IMR-90 (cell line): ENCODE data around the gene GATAD2A. TPM values are rescaled to one million over a fixed set of nuclear protein-coding genes. Genes with fewer than 3 reads are reported as not detected.

ENCODE experiments used
- ATAC-seq: fragments of 200-7000 bp; cut with Tn5 transposase; 2 replicates; pipeline ENCODE4 v1.9.1; 2020; ENCODE audit warnings: low read depth, mild to moderate bottlenecking, moderate library complexity
- BruUV-seq: library from RNA; stranded (reverse); fragments of 400-500 nt; replicated peaks from 2 replicates; lab custom pipeline; 2021; lab: Mats Ljungman, UMichigan
- CTCF ChIA-PET: fragments of 300-600 bp; formaldehyde crosslinking; extraction: SDS; loops from one replicate; lab custom pipeline; 2021; ENCODE audit warnings: antibody characterized with exemption; lab: Yijun Ruan, JAX
- POLR2A ChIA-PET: fragments of 300-600 bp; sonication (Branson Sonifier 250); formaldehyde crosslinking; loops from one replicate; lab custom pipeline; 2022; ENCODE audit warnings: antibody characterized with exemption; ENCODE audit not compliant: unreplicated experiment; lab: Charles Lee
- DNase-seq: peaks from one replicate; pipeline ENCODE4 v3.0.0; 2013
- H2AFZ ChIP-seq: replicated peaks from 2 replicates; pipeline ENCODE3; 2013; ENCODE audit warnings: low read length, mild to moderate bottlenecking; ENCODE audit not compliant: poor library complexity
- H2AK5ac ChIP-seq: 2 replicates; pipeline ENCODE4 v1.6.1; 2013; ENCODE audit warnings: low read depth, low read length, inconsistent platforms
- H2AK9ac ChIP-seq: replicated peaks from 2 replicates; pipeline ENCODE3; 2013; ENCODE audit warnings: mild to moderate bottlenecking, low read depth, low read length, moderate library complexity; ENCODE audit not compliant: poor library complexity
- H2BK120ac ChIP-seq: 2 replicates; pipeline ENCODE4 v1.6.1; 2013; ENCODE audit warnings: low read depth, low read length, inconsistent platforms
- H2BK15ac ChIP-seq: 3 replicates; pipeline ENCODE4 v1.6.1; 2013; ENCODE audit warnings: low read depth, low read length, inconsistent platforms
- H2BK20ac ChIP-seq: 2 replicates; pipeline ENCODE4 v1.6.1; 2013; ENCODE audit warnings: low read depth, mild to moderate bottlenecking, inconsistent platforms, low read length, moderate library complexity
- H2BK5ac ChIP-seq: 2 replicates; pipeline ENCODE4 v1.6.1; 2013; ENCODE audit warnings: mild to moderate bottlenecking, low read depth, low read length, inconsistent platforms; ENCODE audit not compliant: poor library complexity, severe bottlenecking
- H3K14ac ChIP-seq: replicated peaks from 2 replicates; pipeline ENCODE4 v1.6.1; 2013; ENCODE audit warnings: low read depth, low read length, inconsistent platforms
- H3K18ac ChIP-seq: 2 replicates; pipeline ENCODE4 v1.6.1; 2013; ENCODE audit warnings: low read depth, low read length, control low read depth
- H3K23ac ChIP-seq: 2 replicates; pipeline ENCODE4 v1.6.1; 2013; ENCODE audit warnings: low read depth, low read length, inconsistent platforms
- H3K27ac ChIP-seq: 2 replicates; pipeline ENCODE4 v1.5.1; 2013; ENCODE audit warnings: mild to moderate bottlenecking, control low read depth, low read length; ENCODE audit not compliant: insufficient read depth
- H3K27me3 ChIP-seq: 2 replicates; pipeline ENCODE4 v1.6.1; 2013; ENCODE audit warnings: low read length; ENCODE audit not compliant: control insufficient read depth, insufficient read depth
- H3K36me3 ChIP-seq: 2 replicates; pipeline ENCODE4 v1.6.1; 2013; ENCODE audit warnings: low read length, mixed read lengths; ENCODE audit not compliant: control insufficient read depth, insufficient read depth
- H3K4ac ChIP-seq: 2 replicates; pipeline ENCODE4 v1.6.1; 2013; ENCODE audit warnings: low read depth, low read length, inconsistent platforms
- H3K4me1 ChIP-seq: 2 replicates; pipeline ENCODE4 v1.6.1; 2013; ENCODE audit warnings: low read length, mixed read lengths; ENCODE audit not compliant: control insufficient read depth, insufficient read depth
- H3K4me2 ChIP-seq: 2 replicates; pipeline ENCODE4 v1.6.1; 2013; ENCODE audit warnings: low read depth, mild to moderate bottlenecking, control low read depth, low read length, moderate library complexity
- H3K4me3 ChIP-seq: 2 replicates; pipeline ENCODE4 v1.5.1; 2013; ENCODE audit warnings: low read depth, mild to moderate bottlenecking, control low read depth, low read length, moderate library complexity; ENCODE audit not compliant: insufficient read depth
- H3K56ac ChIP-seq: 2 replicates; pipeline ENCODE4 v1.6.1; 2013; ENCODE audit warnings: low read length, inconsistent platforms; ENCODE audit not compliant: insufficient read depth; ENCODE audit errors: extremely low read depth
- H3K79me1 ChIP-seq, 2 experiments: 2 replicates each; pipeline ENCODE4 v1.6.1; 2013; ENCODE audit warnings: low read length in 2 of 2, inconsistent platforms in 1 of 2, low read depth in 1 of 2
- H3K9ac ChIP-seq: 2 replicates; pipeline ENCODE4 v1.6.1; 2013; ENCODE audit warnings: low read depth, low read length, control low read depth
- H3K9me1 ChIP-seq: 2 replicates; pipeline ENCODE4 v1.6.1; 2013; ENCODE audit warnings: low read length, inconsistent platforms; ENCODE audit not compliant: insufficient read depth
- H3K9me3 ChIP-seq: 2 replicates; pipeline ENCODE4 v1.6.1; 2013; ENCODE audit warnings: low read length; ENCODE audit not compliant: control insufficient read depth, insufficient read depth
- H4K20me1 ChIP-seq: 2 replicates; pipeline ENCODE4 v1.6.1; 2013; ENCODE audit warnings: low read length, inconsistent platforms; ENCODE audit not compliant: insufficient read depth
- H4K5ac ChIP-seq: 2 replicates; pipeline ENCODE4 v1.6.1; 2013; ENCODE audit warnings: mild to moderate bottlenecking, low read depth, low read length, control low read depth
- H4K8ac ChIP-seq, 2 experiments: 2 replicates each; pipeline ENCODE4 v1.6.1; 2013; ENCODE audit warnings: low read depth in 2 of 2, low read length in 2 of 2, control low read depth in 1 of 2, inconsistent platforms in 1 of 2
- H4K91ac ChIP-seq: 2 replicates; pipeline ENCODE4 v1.6.1; 2013; ENCODE audit warnings: low read depth, low read length, inconsistent platforms; ENCODE audit not compliant: insufficient read depth
- BHLHE40 ChIP-seq: fragments of 150-350 bp; IDR thresholded peaks from 2 replicates; pipeline ENCODE4 v1.6.1; 2016; ENCODE audit warnings: mild to moderate bottlenecking, low read depth, low read length
- ELK1 ChIP-seq: fragments of 150-350 bp; IDR thresholded peaks from 2 replicates; pipeline ENCODE4 v1.6.1; 2016; ENCODE audit warnings: low read depth, mild to moderate bottlenecking, low read length, moderate library complexity, borderline replicate concordance
- MAZ ChIP-seq: IDR thresholded peaks from 2 replicates; pipeline ENCODE4 v1.6.1; 2012; ENCODE audit warnings: low read depth, mild to moderate bottlenecking, low read length, improper control_type of control experiment, moderate library complexity, borderline replicate concordance
- POLR2A ChIP-seq: IDR thresholded peaks from 2 replicates; pipeline ENCODE4 v1.6.1; 2012; ENCODE audit warnings: mild to moderate bottlenecking, low read depth, low read length
- RFX5 ChIP-seq: IDR thresholded peaks from 2 replicates; pipeline ENCODE4 v1.8.0; 2012; ENCODE audit warnings: low read depth, mild to moderate bottlenecking, low read length, moderate library complexity
- WGBS, 2 experiments: methylation state at CpG; one replicate each; pipeline versions ENCODE4 v1.1.5 to v1.1.7; 2013; ENCODE audit warnings: missing lambda C conversion rate in 2 of 2; ENCODE audit not compliant: insufficient read length in 1 of 2; ENCODE audit errors: extremely low coverage in 2 of 2; 5-methylcytosine and 5-hydroxymethylcytosine counted together
- dilution Hi-C: fragments of 300-500 bp; cut with HindIII; formaldehyde crosslinking; loops from one replicate; pipeline ENCODE4 v1.14.3; 2018; ENCODE audit warnings: low sequenced_read_pairs; ENCODE audit not compliant: unreplicated experiment
- in situ Hi-C: fragments of 300-500 bp; cut with MboI; formaldehyde crosslinking; loops from 3 replicates; pipeline ENCODE4 v1.14.3; 2019; ENCODE audit warnings: low sequenced_read_pairs, inconsistent platforms, mixed read lengths
- intact Hi-C: fragments of 100-400 bp; cut with micrococcal nuclease; formaldehyde crosslinking; loops from 2 replicates; pipeline ENCODE4 v1.10.0; 2022
- polyA plus RNA-seq, 3 experiments: library from polyadenylated mRNA; depleted of rRNA; stranded (reverse); fragments of >200 nt; gene quantifications; 2 replicates each; pipeline ENCODE4 v1.2.3, GENCODE V29; 2012; ENCODE audit warnings: low replicate concordance in 1 of 3
- total RNA-seq: library from RNA; depleted of rRNA; stranded (reverse); fragments of >200 nt; gene quantifications from 2 replicates; pipeline ENCODE4 v1.2.3, GENCODE V29; 2012

The GATAD2A gene
- total and polyA plus RNA-seq, 2 of the 4 experiments (the other 2 are of a cell fraction): 23.5 to 33.2 TPM

- TF ChIP-seq MAZ (no peak), POLR2A (peak; percentile 24; the same call in 1 of the 2 replicates), BHLHE40 (peak; percentile 26; the same call in 1 of the 2 replicates), RFX5 (no peak)
These were observed 83.6 kb downstream of the GATAD2A start (continued) for GRCh38 chr19:19488875-19489690.

DNA sequence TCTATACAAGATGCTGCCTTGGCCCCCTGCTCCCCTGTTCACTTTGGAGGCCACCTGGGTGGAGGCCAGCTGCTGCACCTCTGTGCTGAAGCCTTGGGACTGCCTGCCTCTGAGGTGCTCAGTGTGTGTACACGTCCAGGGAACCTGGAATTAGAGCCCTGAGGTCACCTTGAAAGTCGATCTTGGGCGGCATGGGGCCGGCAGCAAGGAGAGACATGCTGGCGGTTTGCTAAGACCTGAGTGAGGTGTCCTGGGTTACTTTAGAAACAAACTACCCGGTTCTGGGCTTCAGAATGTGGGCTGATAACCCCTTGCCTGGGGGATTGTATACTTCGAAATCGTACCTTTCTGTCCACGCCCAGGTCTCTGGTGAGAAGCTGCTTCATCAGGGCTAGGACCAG is 84.3 kb downstream of the GATAD2A start:
- intact Hi-C loops (loop anchor here (1.0 to 5.0 kb wide), 3 partner anchors 85 to 124 kb away; partner anchors contain the start of gene GATAD2A), dilution Hi-C loops (no loop called here), in situ Hi-C loops (loop anchor here (5.0 kb wide), 1 partner anchor 123 kb away; no protein-coding TSS in a partner anchor)
- Histone ChIP-seq H3K4me1 (peaks cover 37% of the 10 kb centered on the region), H3K9ac (peak overlapping the region; percentile 5; the same call in 1 of the 2 replicates), H3K9me1 (peaks cover 18% of the 10 kb centered on the region), H4K8ac (peak overlapping the region; percentile 64 to 94; a peak in 3 of 4 replicates), H2BK120ac (peak overlapping the region; percentile 53), H2BK5ac (peak overlapping the region; percentile 73), H3K18ac (peak overlapping the region; percentile 63; the same call in 1 of the 2 replicates), H4K5ac (peak overlapping the region; percentile 93), H3K79me1 (peaks cover 13 to 81% of the 10 kb centered on the region in 2 experiments; a peak in 3 of 4 replicates), H3K36me3 (peaks cover 24% of the 10 kb centered on the region), H2AK9ac (peak overlapping the region; percentile 67), H3K56ac (no peak overlapping the region), H3K14ac (peak overlapping the region; percentile 27), H3K27ac (peak overlapping the region; percentile 68), H3K27me3 (no peaks in the 10 kb centered on the region), H4K20me1 (no peaks in the 10 kb centered on the region; the same call in 1 of the 2 replicates), H3K9me3 (no peaks in the 10 kb centered on the region), H3K4ac (peak overlapping the region; percentile 65), H3K4me3 (no peak overlapping the region), H4K91ac (peak overlapping the region; percentile 84), H2AK5ac (peak overlapping the region; percentile 92), H2AFZ (peak overlapping the region; percentile 83), H3K4me2 (peak overlapping the region; percentile 67), H3K23ac (peak overlapping the region; percentile 13; the same call in 1 of the 2 replicates), H2BK20ac (peak overlapping the region; percentile 23; the same call in 1 of the 2 replicates), H2BK15ac (peak overlapping the region; percentile 21; the same call in 1 of the 3 replicates)
- TF ChIP-seq RFX5 (no peak), ELK1 (no peak)
- BruUV-seq: no TSS peak
- POLR2A ChIA-PET: no interaction called here
- ATAC-seq: no peak
- DNase-seq: no peak
- 63% methylated on average over 9 of the region's 9 CpGs; no CpG with 5 or more reads in 1 of the 2 experiments for WGBS, 2 experiments
- CTCF ChIA-PET: interaction anchor here (1.0 to 2.7 kb wide), 5 partner anchors 84 to 127 kb away, joined by 3 to 15 read pairs (median 4); partner anchors contain the start of gene GATAD2A
